Natural killer cell (primary cell): ENCODE measurements around the gene CHCHD10. TPM values are rescaled to one million over a fixed set of nuclear protein-coding genes. Genes with fewer than 3 reads are reported as not detected.

ENCODE experiments used
- ATAC-seq, 3 donors: fragments of 150-1000 bp in 2 of 3; fragments of 200-7000 bp in 1 of 3; cut with Tn5 transposase; 1 replicate in 1 of 3; 2 replicates in 2 of 3; pipeline ENCODE4 v1.10.0; 2021; ENCODE audit warnings: mild to moderate bottlenecking in 2 of 3, moderate library complexity in 2 of 3
- DNase-seq, 2 donors: peaks; one replicate each; pipeline versions ENCODE4 v3.0.0 to v3.0.0-alpha.2; 2013 to 2021; ENCODE audit warnings: mixed read lengths in 1 of 2
- H3K27ac ChIP-seq: one replicate; pipeline ENCODE4 v1.5.1; 2013; ENCODE audit warnings: mild to moderate bottlenecking, low read length
- H3K27me3 ChIP-seq: one replicate; pipeline ENCODE4 v1.6.1; 2013; ENCODE audit warnings: low read length; ENCODE audit not compliant: control insufficient read depth, insufficient read depth
- H3K36me3 ChIP-seq: one replicate; pipeline ENCODE4 v1.6.1; 2013; ENCODE audit warnings: low read length; ENCODE audit not compliant: control insufficient read depth, insufficient read depth
- H3K4me1 ChIP-seq: one replicate; pipeline ENCODE4 v1.6.1; 2013; ENCODE audit warnings: low read length; ENCODE audit not compliant: control insufficient read depth, insufficient read depth
- H3K4me3 ChIP-seq: one replicate; pipeline ENCODE4 v1.5.1; 2013; ENCODE audit warnings: low read length
- H3K9me3 ChIP-seq: one replicate; pipeline ENCODE4 v1.6.1; 2013; ENCODE audit warnings: low read length; ENCODE audit not compliant: control insufficient read depth, insufficient read depth
- H3K27ac Mint-ChIP-seq, 2 donors: one replicate each; pipeline ENCODE4 v1.8.0; 2022; ENCODE audit warnings: mild to moderate bottlenecking in 2 of 2, mixed read lengths in 2 of 2, moderate library complexity in 1 of 2
- H3K27me3 Mint-ChIP-seq, 2 donors: one replicate each; pipeline ENCODE4 v1.8.0; 2022; ENCODE audit warnings: low read depth in 2 of 2, mixed read lengths in 2 of 2
- H3K36me3 Mint-ChIP-seq: one replicate; pipeline ENCODE4 v1.8.0; 2022; ENCODE audit warnings: mixed read lengths
- H3K4me1 Mint-ChIP-seq, 2 donors: one replicate each; pipeline ENCODE4 v1.8.0; 2022; ENCODE audit warnings: mixed read lengths in 2 of 2
- H3K4me3 Mint-ChIP-seq: one replicate; pipeline ENCODE4 v1.8.0; 2022; ENCODE audit warnings: mild to moderate bottlenecking, moderate library complexity, mixed read lengths
- H3K9me3 Mint-ChIP-seq, 2 donors: one replicate each; pipeline ENCODE4 v1.8.0; 2022; ENCODE audit warnings: mixed read lengths in 2 of 2
- CTCF ChIP-seq: fragments of 200-600 bp; IDR thresholded peaks from one replicate; pipeline ENCODE4 v1.8.0; 2022; ENCODE audit warnings: antibody characterized with exemption
- WGBS: methylation state at CpG from one replicate; pipeline ENCODE4 v1.1.7; 2013; ENCODE audit warnings: missing lambda C conversion rate; ENCODE audit not compliant: insufficient coverage; 5-methylcytosine and 5-hydroxymethylcytosine counted together
- intact Hi-C: fragments of 100-400 bp; cut with micrococcal nuclease; formaldehyde crosslinking; loops from one replicate; pipeline ENCODE4 v1.14.2; 2022
- total RNA-seq, 4 donors: library from RNA; stranded (reverse); fragments of 120-200 nt in 1 of 4; gene quantifications; one replicate each; pipeline versions ENCODE4 v1.2.3 to v1.2.4, GENCODE V29; 2013 to 2022

The CHCHD10 gene
- total RNA-seq, 3 donors from 2014 or later (not counting 1 experiment from before 2014, with no cell fraction given), result 9.3 to 22.5 (median 13.8) TPM

- no peak overlapping the region for H3K27ac ChIP-seq
These were observed 15.7 kb upstream of the CHCHD10 start for GRCh38 chr22:23783265-23784150.

GRCh38 chr22:23782703-23783102 is 14.9 kb upstream of the CHCHD10 start:
- no peak overlapping the region for H3K4me3 Mint-ChIP-seq
- peaks cover 29% of the 10 kb centered on the region for H3K4me1 ChIP-seq
- no peaks in the 10 kb centered on the region for H3K9me3 Mint-ChIP-seq
- no peak overlapping the region for H3K27ac ChIP-seq
- WGBS, result 100% methylated on average over 1 of the region's 1 CpG
- H3K27me3 Mint-ChIP-seq, result no peaks in the 10 kb centered on the region
- no peaks in the 10 kb centered on the region for H3K27me3 ChIP-seq
- H3K36me3 ChIP-seq, result no peaks in the 10 kb centered on the region
- no peak overlapping the region for H3K27ac Mint-ChIP-seq
- no peak for TF ChIP-seq CTCF
- intact Hi-C loops, result no loop called here
- H3K36me3 Mint-ChIP-seq, result no peaks in the 10 kb centered on the region
- no peaks in the 10 kb centered on the region for H3K9me3 ChIP-seq
- DNase-seq, result no peak
- peaks cover 10 to 16% of the 10 kb centered on the region in 2 donors for H3K4me1 Mint-ChIP-seq
- H3K4me3 ChIP-seq, result no peak overlapping the region
- ATAC-seq, result no peak

More at GRCh38 chr22:23783265-23784150, 15.7 kb upstream of the CHCHD10 start:
- Mint-ChIP-seq H3K27ac (no peak overlapping the region), H3K36me3 (no peaks in the 10 kb centered on the region), H3K27me3 (no peaks in the 10 kb centered on the region), H3K4me3 (no peak overlapping the region), H3K4me1 (peaks cover 18 to 23% of the 10 kb centered on the region in 2 donors), H3K9me3 (no peaks in the 10 kb centered on the region)
- Histone ChIP-seq H3K36me3 (no peaks in the 10 kb centered on the region), H3K9me3 (no peaks in the 10 kb centered on the region), H3K4me3 (no peak overlapping the region), H3K27me3 (no peaks in the 10 kb centered on the region), H3K4me1 (peaks cover 36% of the 10 kb centered on the region)
- intact Hi-C loops, result no loop called here
- TF ChIP-seq CTCF, result no peak
- ATAC-seq (no peak), DNase-seq (no peak)
- 79% methylated on average over 15 of the region's 15 CpGs for whole genome bisulfite sequencing

GRCh38 chr22:23782252-23782651 is 14.5 kb upstream of the CHCHD10 start:
- WGBS, result 86% methylated on average over 16 of the region's 16 CpGs

More at GRCh38 chr22:23782252-23782651, 14.5 kb upstream of the CHCHD10 start:
- Mint-ChIP-seq H3K4me3 (no peak overlapping the region), H3K27ac (no peak overlapping the region), H3K36me3 (no peaks in the 10 kb centered on the region), H3K4me1 (peaks cover 6 to 12% of the 10 kb centered on the region in 2 donors), H3K27me3 (no peaks in the 10 kb centered on the region), H3K9me3 (no peaks in the 10 kb centered on the region)
- no peak for TF ChIP-seq CTCF
- DNase-seq, result no peak
- H3K27me3 ChIP-seq, result no peaks in the 10 kb centered on the region
- H3K4me3 ChIP-seq, result no peak overlapping the region
- no peaks in the 10 kb centered on the region for H3K36me3 ChIP-seq
- ATAC-seq, result no peak
- H3K9me3 ChIP-seq, result no peaks in the 10 kb centered on the region
- intact Hi-C loops, result no loop called here
- peaks cover 25% of the 10 kb centered on the region for H3K4me1 ChIP-seq
- no peak overlapping the region for H3K27ac ChIP-seq
